ENCODE data around the gene KIF1A. TPM values are rescaled to one million over a fixed set of nuclear protein-coding genes. Genes with fewer than 3 reads are reported as not detected.

The KIF1A gene
- total RNA-seq, 1 experiment from 2014 or later: 298 TPM

GRCh38 chr2:240760121-240760520 lies 59.9 kb downstream of the KIF1A start:
- H3K4me3 Mint-ChIP-seq (ENCODE audit: low read depth, unreplicated experiment): no peak overlapping the region
- no peaks in the 10 kb centered on the region for H3K4me1 Mint-ChIP-seq (ENCODE audit: low read depth, unreplicated experiment)
- H3K9me3 Mint-ChIP-seq (ENCODE audit: low read depth, unreplicated experiment): no peaks in the 10 kb centered on the region
- no peak overlapping the region for H3K27ac Mint-ChIP-seq (ENCODE audit: unreplicated experiment)
- intact Hi-C loops (cut with micrococcal nuclease; ENCODE audit: unreplicated experiment): no loop called here
- DNase-seq: no peak
- peaks cover 77% of the 10 kb centered on the region for H3K36me3 Mint-ChIP-seq (ENCODE audit: insufficient read depth, unreplicated experiment)
- CTCF ChIA-PET: no interaction called here
- TF ChIP-seq CTCF (IDR thresholded peaks at IDR 0.05; ENCODE audit: unreplicated experiment): no peak
- BruUV-seq (replicated peaks): no TSS peak
- no peaks in the 10 kb centered on the region for H3K27me3 Mint-ChIP-seq (ENCODE audit: unreplicated experiment)

GRCh38 chr2:240759459-240759858 lies 60.6 kb downstream of the KIF1A start:
- H3K9me3 Mint-ChIP-seq (ENCODE audit: low read depth, unreplicated experiment): no peaks in the 10 kb centered on the region
- no peak overlapping the region for H3K27ac Mint-ChIP-seq (ENCODE audit: unreplicated experiment)
- CTCF ChIA-PET: no interaction called here
- H3K4me3 Mint-ChIP-seq (ENCODE audit: low read depth, unreplicated experiment): no peak overlapping the region
- H3K27me3 Mint-ChIP-seq (ENCODE audit: unreplicated experiment): no peaks in the 10 kb centered on the region
- no peak for DNase-seq
- H3K4me1 Mint-ChIP-seq (ENCODE audit: low read depth, unreplicated experiment): no peaks in the 10 kb centered on the region
- peaks cover 77% of the 10 kb centered on the region for H3K36me3 Mint-ChIP-seq (ENCODE audit: insufficient read depth, unreplicated experiment)
- intact Hi-C loops (cut with micrococcal nuclease; ENCODE audit: unreplicated experiment): no loop called here
- TF ChIP-seq CTCF (IDR thresholded peaks at IDR 0.05; ENCODE audit: unreplicated experiment): no peak
- no TSS peak for BruUV-seq (replicated peaks)

GRCh38 chr2:240757086-240757614 lies 62.9 kb downstream of the KIF1A start:
- Mint-ChIP-seq H3K27ac (ENCODE audit: unreplicated experiment) (no peak overlapping the region), H3K27me3 (ENCODE audit: unreplicated experiment) (no peaks in the 10 kb centered on the region), H3K9me3 (ENCODE audit: low read depth, unreplicated experiment) (no peaks in the 10 kb centered on the region), H3K4me3 (ENCODE audit: low read depth, unreplicated experiment) (no peak overlapping the region), H3K36me3 (ENCODE audit: insufficient read depth, unreplicated experiment) (peaks cover 85% of the 10 kb centered on the region), H3K4me1 (ENCODE audit: low read depth, unreplicated experiment) (no peaks in the 10 kb centered on the region)
- CTCF ChIA-PET: no interaction called here
- intact Hi-C loops (cut with micrococcal nuclease; ENCODE audit: unreplicated experiment): no loop called here
- DNase-seq: no peak
- no peak for TF ChIP-seq CTCF (IDR thresholded peaks at IDR 0.05; ENCODE audit: unreplicated experiment)
- no TSS peak for BruUV-seq (replicated peaks)

GRCh38 chr2:240752209-240752608 lies 67.8 kb downstream of the KIF1A start:
- no peak for DNase-seq
- Mint-ChIP-seq H3K4me1 (ENCODE audit: low read depth, unreplicated experiment) (no peaks in the 10 kb centered on the region), H3K4me3 (ENCODE audit: low read depth, unreplicated experiment) (no peak overlapping the region), H3K9me3 (ENCODE audit: low read depth, unreplicated experiment) (no peaks in the 10 kb centered on the region), H3K27me3 (ENCODE audit: unreplicated experiment) (no peaks in the 10 kb centered on the region), H3K36me3 (ENCODE audit: insufficient read depth, unreplicated experiment) (peaks cover 77% of the 10 kb centered on the region), H3K27ac (ENCODE audit: unreplicated experiment) (no peak overlapping the region)
- BruUV-seq (replicated peaks): no TSS peak
- CTCF ChIA-PET: no interaction called here
- TF ChIP-seq CTCF (IDR thresholded peaks at IDR 0.05; ENCODE audit: unreplicated experiment): no peak
- intact Hi-C loops (cut with micrococcal nuclease; ENCODE audit: unreplicated experiment): no loop called here
